Mammary epithelial cell (primary cell): ENCODE results near the gene SORBS2.

Experiments
- CTCF ChIP-seq, 2 donors: IDR thresholded peaks in 1 of 2; conservative IDR thresholded peaks in 1 of 2; 2 replicates each; pipeline ENCODE4 v1.5.1; 2011 to 2012; ENCODE audit warnings: inconsistent platforms in 2 of 2, low read length in 2 of 2, mild to moderate bottlenecking in 2 of 2, control low read depth in 1 of 2, low read depth in 1 of 2; ENCODE audit not compliant: insufficient read depth in 1 of 2; ENCODE audit errors: extremely low read depth in 1 of 2
- EZH2 ChIP-seq: IDR thresholded peaks from 2 replicates; pipeline ENCODE4 v1.6.1; 2012; ENCODE audit warnings: low read length, inconsistent platforms, borderline replicate concordance

GRCh38 chr4:185542626-185543315, 269.2 kb downstream of the SORBS2 start:
- TF ChIP-seq CTCF (conservative IDR thresholded peaks at IDR 0.05 in 1 of 2, IDR thresholded peaks at IDR 0.05 in 1 of 2; ENCODE audit: extremely low read depth in 1 of 2, insufficient read depth in 1 of 2, low read depth in 1 of 2, low read length in 2 of 2) (no peak), EZH2 (no peak)
